ENCODE measurements around the gene ZNF436. TPM values are rescaled to one million over a fixed set of nuclear protein-coding genes. Genes with fewer than 3 reads are reported as not detected.
A peak's percentile ranks its signal among the peaks of the same experiment; 100 is the strongest.

ZNF436 gene
- polyA plus RNA-seq, 1 donor from 2014 or later: 27.1 TPM

GRCh38 chr1:23345920-23346319 lies 23.7 kb downstream of the ZNF436 start:
- Histone ChIP-seq H3K79me2 (replicated peaks; ENCODE audit: insufficient read depth, low read length) (peaks cover 29% of the 10 kb centered on the region), H3F3A (ENCODE audit: insufficient read depth, low read length, poor library complexity, severe bottlenecking) (no peaks in the 10 kb centered on the region), H3K4me2 (ENCODE audit: low read length) (no peak overlapping the region), H4K20me1 (ENCODE audit: insufficient read depth) (peaks cover 16% of the 10 kb centered on the region), H3K27me3 (ENCODE audit: insufficient read depth, low read depth, low read length) (no peaks in the 10 kb centered on the region), H3K9me2 (ENCODE audit: insufficient read depth, low read length) (no peaks in the 10 kb centered on the region), H3K9ac (ENCODE audit: low read length) (no peak overlapping the region), H3K36me3 (ENCODE audit: insufficient read depth, low read length) (no peaks in the 10 kb centered on the region), H3K9me3 (ENCODE audit: low read length) (no peaks in the 10 kb centered on the region), H3K4me3 (ENCODE audit: low read length) (no peak overlapping the region), H2AFZ (ENCODE audit: low read depth, low read length) (no peak overlapping the region), H3K27ac (ENCODE audit: low read length) (no peak overlapping the region)
- no peak for TF ChIP-seq MXI1 (conservative IDR thresholded peaks at IDR 0.05; ENCODE audit: poor library complexity, severe bottlenecking)

GRCh38 chr1:23344987-23345472 lies 24.6 kb downstream of the ZNF436 start:
- Histone ChIP-seq H2AFZ (ENCODE audit: low read depth, low read length) (peak overlapping the region; percentile 75), H3K27ac (ENCODE audit: low read length) (peak overlapping the region; percentile 99), H3K36me3 (ENCODE audit: insufficient read depth, low read length) (no peaks in the 10 kb centered on the region), H3K79me2 (replicated peaks; ENCODE audit: insufficient read depth, low read length) (peaks cover 38% of the 10 kb centered on the region), H3K4me2 (ENCODE audit: low read length) (peak overlapping the region; percentile 44), H3K9ac (ENCODE audit: low read length) (peak overlapping the region; percentile 98), H3K9me2 (ENCODE audit: insufficient read depth, low read length) (no peaks in the 10 kb centered on the region), H3K9me3 (ENCODE audit: low read length) (no peaks in the 10 kb centered on the region), H4K20me1 (ENCODE audit: insufficient read depth) (peaks cover 25% of the 10 kb centered on the region), H3F3A (ENCODE audit: insufficient read depth, low read length, poor library complexity, severe bottlenecking) (no peaks in the 10 kb centered on the region), H3K27me3 (ENCODE audit: insufficient read depth, low read depth, low read length) (no peaks in the 10 kb centered on the region), H3K4me3 (ENCODE audit: low read length) (peak overlapping the region; percentile 81)
- TF ChIP-seq SMC3 (conservative IDR thresholded peaks at IDR 0.05; ENCODE audit: poor library complexity) (no peak), POLR2AphosphoS5 (IDR thresholded peaks at IDR 0.05) (no peak), EZH2 (IDR thresholded peaks at IDR 0.05; ENCODE audit: borderline replicate concordance, insufficient read depth, low read length, poor library complexity, severe bottlenecking) (no peak), RAD21 (conservative IDR thresholded peaks at IDR 0.05) (no peak), TAF1 (IDR thresholded peaks at IDR 0.05; ENCODE audit: low read depth) (no peak), MXI1 (conservative IDR thresholded peaks at IDR 0.05; ENCODE audit: poor library complexity, severe bottlenecking) (no peak), REST (IDR thresholded peaks at IDR 0.05; ENCODE audit: borderline replicate concordance) (no peak), EP300 (conservative IDR thresholded peaks at IDR 0.05; ENCODE audit: poor library complexity, severe bottlenecking) (no peak), CTCF (IDR thresholded peaks at IDR 0.05; ENCODE audit: poor library complexity, severe bottlenecking) (no peak)

All from neural cell (in vitro differentiated cells).